Epithelial cell of proximal tubule (primary cell): Measurements from ENCODE around the gene FARP1. TPM values are rescaled to one million over a fixed set of nuclear protein-coding genes. Genes with fewer than 3 reads are reported as not detected.

Source experiments
- DNase-seq: peaks from one replicate; pipeline ENCODE4 v3.0.0-alpha.2; 2011; ENCODE audit warnings: low read depth
- H3K4me3 ChIP-seq: 2 replicates; pipeline ENCODE4 v1.5.1; 2011; ENCODE audit warnings: low read depth, mild to moderate bottlenecking, low read length
- CTCF ChIP-seq: conservative IDR thresholded peaks from 2 replicates; pipeline ENCODE4 v1.5.1; 2012; ENCODE audit warnings: low read depth, mild to moderate bottlenecking, low read length
- total RNA-seq: library from RNA; depleted of rRNA; stranded (reverse); fragments of >200 nt; gene quantifications from 2 replicates; pipeline ENCODE4 v1.2.3, GENCODE V29; 2015

FARP1 gene
- total RNA-seq, 1 donor from 2014 or later = 97.0 TPM

- no peak for DNase-seq
- H3K4me3 ChIP-seq = no peak overlapping the region
- TF ChIP-seq CTCF = no peak
Observed at GRCh38 chr13:98335721-98336120, 192.8 kb downstream of the FARP1 start.

GRCh38 chr13:98338310-98338709, 195.4 kb downstream of the FARP1 start:
- no peak overlapping the region for H3K4me3 ChIP-seq
- TF ChIP-seq CTCF = no peak
- no peak for DNase-seq

GRCh38 chr13:98339684-98340425, 197.0 kb downstream of the FARP1 start:
- no peak for DNase-seq
- no peak for TF ChIP-seq CTCF

GRCh38 chr13:98342953-98343352, 200.1 kb downstream of the FARP1 start:
- TF ChIP-seq CTCF = no peak
- no peak for DNase-seq

More at GRCh38 chr13:98339684-98340425, 197.0 kb downstream of the FARP1 start:
- H3K4me3 ChIP-seq = no peak overlapping the region

GRCh38 chr13:98343461-98343860, 200.6 kb downstream of the FARP1 start:
- DNase-seq = no peak
- no peak for TF ChIP-seq CTCF
- H3K4me3 ChIP-seq = no peak overlapping the region

More at GRCh38 chr13:98342953-98343352, 200.1 kb downstream of the FARP1 start:
- H3K4me3 ChIP-seq = no peak overlapping the region

DNA sequence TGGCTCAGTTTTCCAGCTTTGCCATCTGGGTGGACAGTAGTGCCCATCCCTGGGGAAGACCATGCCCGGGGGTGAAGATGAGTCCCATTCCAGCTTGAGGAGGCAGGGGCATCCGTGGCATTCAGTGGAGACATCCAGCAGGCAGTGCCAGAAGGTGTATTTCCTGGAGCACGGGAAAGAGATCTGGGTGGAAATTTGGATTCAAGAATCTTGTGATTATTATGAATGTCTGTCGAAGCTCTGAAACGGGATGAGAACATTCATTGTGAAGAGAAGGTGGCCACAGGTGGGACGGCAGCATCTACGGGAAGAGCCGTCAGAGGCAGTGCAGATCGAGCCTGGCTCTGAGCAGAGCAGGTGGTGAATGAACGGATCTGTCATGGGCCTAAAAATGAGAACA, 201.5 kb downstream of the FARP1 start:
- no peak overlapping the region for H3K4me3 ChIP-seq
- TF ChIP-seq CTCF = no peak
- DNase-seq = no peak

- H3K4me3 ChIP-seq = no peak overlapping the region
- TF ChIP-seq CTCF = peak; percentile 16
- DNase-seq = no peak
Observed at GRCh38 chr13:98345107-98345935, 202.4 kb downstream of the FARP1 start.
